ENCODE measurements around the gene CYP3A5.
"Not testable (repeated sequence)": the region's sequence is repeated elsewhere in the genome, so short reads cannot be mapped to it uniquely, and the experiment has no call there.

The CYP3A5 gene

GRCh38 chr7:99677648-99678045 lies 2.1 kb downstream of the CYP3A5 start:
- no peak overlapping the region for H3K4me3 ChIP-seq (ENCODE audit: low read length)
- H3K27me3 ChIP-seq (ENCODE audit: control insufficient read depth, insufficient read depth, low read length), result no peaks in the 10 kb centered on the region
- H3K36me3 ChIP-seq (ENCODE audit: control insufficient read depth, low read depth, low read length), result no peaks in the 10 kb centered on the region
- H3K9me3 ChIP-seq (ENCODE audit: control insufficient read depth, low read depth, low read length), result no peaks in the 10 kb centered on the region
- no peaks in the 10 kb centered on the region for H3K4me1 ChIP-seq (ENCODE audit: control insufficient read depth, low read depth, low read length)
- no peak overlapping the region for H3K27ac ChIP-seq (ENCODE audit: low read length)
- H3K9ac ChIP-seq (ENCODE audit: low read length), result no peak overlapping the region

DNA sequence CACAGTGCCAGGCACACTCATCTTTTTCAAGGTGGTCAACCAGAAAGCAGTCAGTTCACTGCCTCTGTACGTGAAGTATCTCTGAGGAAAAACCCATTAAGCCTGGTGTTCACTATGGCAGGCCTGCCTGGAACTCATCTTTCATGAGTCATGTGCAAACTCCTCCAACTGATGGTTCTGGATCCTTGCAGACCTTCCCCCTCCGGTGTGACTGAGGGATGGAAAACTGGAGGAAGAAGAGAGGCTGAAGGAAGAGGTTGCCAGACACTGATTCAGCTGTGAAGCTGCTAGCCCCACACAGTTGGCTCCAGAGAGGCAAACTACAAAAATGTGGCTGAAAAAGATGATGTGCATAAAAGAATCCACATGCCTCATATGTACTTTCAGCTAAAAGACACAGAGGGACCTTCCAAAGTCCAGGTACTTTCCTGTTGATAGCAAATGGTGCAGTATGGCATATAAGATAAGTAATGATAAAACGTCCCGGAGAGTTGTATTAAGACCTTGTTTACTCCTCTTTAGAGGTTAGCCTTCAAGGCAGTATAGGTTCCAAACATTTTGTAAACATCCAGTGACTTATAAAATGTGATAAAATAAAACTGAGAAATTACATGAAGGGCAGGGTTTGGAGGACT lies 2.7 kb downstream of the CYP3A5 start:
- Histone ChIP-seq H3K36me3 (ENCODE audit: control insufficient read depth, low read depth, low read length) (no peaks in the 10 kb centered on the region), H3K9me3 (ENCODE audit: control insufficient read depth, low read depth, low read length) (no peaks in the 10 kb centered on the region), H3K9ac (ENCODE audit: low read length) (no peak overlapping the region), H3K4me1 (ENCODE audit: control insufficient read depth, low read depth, low read length) (no peaks in the 10 kb centered on the region), H3K4me3 (ENCODE audit: low read length) (no peak overlapping the region), H3K27me3 (ENCODE audit: control insufficient read depth, insufficient read depth, low read length) (no peaks in the 10 kb centered on the region), H3K27ac (ENCODE audit: low read length) (no peak overlapping the region)

- H3K9me3 ChIP-seq (ENCODE audit: control insufficient read depth, low read depth, low read length), result no peaks in the 10 kb centered on the region
- no peak overlapping the region for H3K27ac ChIP-seq (ENCODE audit: low read length)
- no peak overlapping the region for H3K9ac ChIP-seq (ENCODE audit: low read length)
- no peaks in the 10 kb centered on the region for H3K36me3 ChIP-seq (ENCODE audit: control insufficient read depth, low read depth, low read length)
- no peaks in the 10 kb centered on the region for H3K4me1 ChIP-seq (ENCODE audit: control insufficient read depth, low read depth, low read length)
- no peaks in the 10 kb centered on the region for H3K27me3 ChIP-seq (ENCODE audit: control insufficient read depth, insufficient read depth, low read length)
- no peak overlapping the region for H3K4me3 ChIP-seq (ENCODE audit: low read length)
Measured at GRCh38 chr7:99674995-99675742, 4.6 kb downstream of the CYP3A5 start.

GRCh38 chr7:99672573-99672972 lies 7.2 kb downstream of the CYP3A5 start:
- Histone ChIP-seq H3K27me3 (ENCODE audit: control insufficient read depth, insufficient read depth, low read length) (no peaks in the 10 kb centered on the region), H3K4me3 (ENCODE audit: low read length) (no peak overlapping the region), H3K36me3 (ENCODE audit: control insufficient read depth, low read depth, low read length) (no peaks in the 10 kb centered on the region), H3K9ac (ENCODE audit: low read length) (no peak overlapping the region), H3K9me3 (ENCODE audit: control insufficient read depth, low read depth, low read length) (no peaks in the 10 kb centered on the region), H3K27ac (ENCODE audit: low read length) (no peak overlapping the region), H3K4me1 (ENCODE audit: control insufficient read depth, low read depth, low read length) (no peaks in the 10 kb centered on the region)

DNA sequence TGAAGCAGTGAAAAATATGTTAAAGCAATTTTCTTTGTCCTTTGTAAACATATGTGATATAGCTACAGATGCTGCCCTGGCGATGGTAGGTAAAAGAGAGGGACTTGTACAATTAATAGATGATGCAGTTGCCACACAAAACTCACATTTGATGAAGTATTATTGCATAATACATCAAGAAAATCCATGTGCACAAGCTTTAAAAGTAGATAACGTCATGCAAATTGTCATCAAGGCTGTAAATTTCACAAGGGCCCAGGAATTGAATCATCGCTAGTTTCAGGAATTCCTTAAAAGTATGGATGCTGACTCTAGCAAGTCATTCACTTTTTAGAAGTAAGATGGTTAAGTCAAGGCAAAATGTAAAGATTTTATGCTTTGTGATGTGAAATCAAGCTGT lies 10.0 kb downstream of the CYP3A5 start:
- Histone ChIP-seq H3K9ac (ENCODE audit: low read length) (no peak overlapping the region), H3K36me3 (ENCODE audit: control insufficient read depth, low read depth, low read length) (no peaks in the 10 kb centered on the region), H3K27me3 (ENCODE audit: control insufficient read depth, insufficient read depth, low read length) (no peaks in the 10 kb centered on the region), H3K9me3 (ENCODE audit: control insufficient read depth, low read depth, low read length) (no peaks in the 10 kb centered on the region), H3K27ac (ENCODE audit: low read length) (no peak overlapping the region), H3K4me1 (ENCODE audit: control insufficient read depth, low read depth, low read length) (no peaks in the 10 kb centered on the region), H3K4me3 (ENCODE audit: low read length) (no peak overlapping the region)

DNA sequence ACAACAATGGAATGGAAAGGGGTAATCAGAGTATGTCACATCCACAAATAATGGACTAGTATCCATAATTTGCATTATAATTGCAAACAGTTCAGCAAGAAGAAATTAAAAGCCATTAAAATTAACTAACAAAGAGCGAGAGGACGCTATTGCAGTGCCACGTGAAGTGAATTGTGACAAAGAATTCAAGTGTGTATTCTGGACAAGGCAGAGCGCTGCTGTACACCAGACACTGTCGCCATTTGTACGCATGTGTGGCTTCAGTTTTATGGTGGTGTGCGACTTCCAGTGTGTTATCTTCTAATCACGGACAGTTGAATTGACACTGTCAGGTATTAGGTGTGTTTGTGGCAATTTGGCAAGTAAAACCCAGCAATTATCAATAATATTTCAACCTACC lies 11.3 kb downstream of the CYP3A5 start:
- no peaks in the 10 kb centered on the region for H3K4me1 ChIP-seq (ENCODE audit: control insufficient read depth, low read depth, low read length)

DNA sequence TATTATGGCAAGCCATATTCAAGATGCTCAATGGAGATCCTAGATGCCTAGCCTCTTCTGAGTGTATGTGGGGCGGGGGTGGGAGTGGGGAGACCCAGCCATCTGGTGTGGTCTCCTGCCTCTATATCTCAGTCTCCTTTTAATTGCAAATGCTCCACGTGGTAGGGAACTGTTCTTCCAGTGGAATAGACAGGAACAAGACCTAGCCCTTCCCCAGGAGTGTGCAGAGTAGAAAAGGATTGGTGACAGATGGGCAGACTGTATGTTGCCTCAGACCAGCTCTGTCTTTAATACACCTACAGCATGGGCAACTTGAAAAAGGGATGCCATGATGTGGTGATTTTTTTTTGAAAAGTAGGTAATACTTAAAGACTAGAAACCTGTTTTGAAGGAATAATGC lies 12.6 kb downstream of the CYP3A5 start:
- Histone ChIP-seq H3K27ac (ENCODE audit: low read length) (no peak overlapping the region), H3K9ac (ENCODE audit: low read length) (no peak overlapping the region), H3K4me1 (ENCODE audit: control insufficient read depth, low read depth, low read length) (no peaks in the 10 kb centered on the region), H3K4me3 (ENCODE audit: low read length) (no peak overlapping the region), H3K27me3 (ENCODE audit: control insufficient read depth, insufficient read depth, low read length) (no peaks in the 10 kb centered on the region), H3K36me3 (ENCODE audit: control insufficient read depth, low read depth, low read length) (no peaks in the 10 kb centered on the region), H3K9me3 (ENCODE audit: control insufficient read depth, low read depth, low read length) (no peaks in the 10 kb centered on the region)

More for the DNA sequence above, 11.3 kb downstream of the CYP3A5 start:
- H3K27ac ChIP-seq (ENCODE audit: low read length), result no peak overlapping the region
- no peak overlapping the region for H3K9ac ChIP-seq (ENCODE audit: low read length)
- H3K4me3 ChIP-seq (ENCODE audit: low read length), result no peak overlapping the region
- no peaks in the 10 kb centered on the region for H3K27me3 ChIP-seq (ENCODE audit: control insufficient read depth, insufficient read depth, low read length)
- H3K9me3 ChIP-seq (ENCODE audit: control insufficient read depth, low read depth, low read length), result no peaks in the 10 kb centered on the region
- no peaks in the 10 kb centered on the region for H3K36me3 ChIP-seq (ENCODE audit: control insufficient read depth, low read depth, low read length)

DNA sequence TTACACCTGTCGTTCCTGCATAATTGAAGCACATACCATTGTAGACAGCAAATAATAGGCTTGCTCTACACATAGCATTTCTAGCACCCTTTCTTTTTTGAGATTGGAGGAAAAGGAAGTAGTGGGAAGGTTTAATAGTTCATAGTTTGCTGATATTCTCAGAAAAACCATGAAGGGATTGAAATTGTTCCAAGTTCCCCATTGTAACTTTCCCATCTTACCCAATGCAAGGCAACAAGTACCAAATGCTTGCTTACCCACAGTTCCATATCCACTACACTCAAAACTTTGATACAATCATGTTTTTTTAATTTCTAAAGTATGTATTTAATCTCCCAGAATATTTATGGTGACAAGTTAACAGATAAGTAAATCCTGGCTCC lies 13.8 kb downstream of the CYP3A5 start:
- no peaks in the 10 kb centered on the region for H3K27me3 ChIP-seq (ENCODE audit: control insufficient read depth, insufficient read depth, low read length)
- H3K4me1 ChIP-seq (ENCODE audit: control insufficient read depth, low read depth, low read length), result no peaks in the 10 kb centered on the region
- no peak overlapping the region for H3K9ac ChIP-seq (ENCODE audit: low read length)
- no peaks in the 10 kb centered on the region for H3K36me3 ChIP-seq (ENCODE audit: control insufficient read depth, low read depth, low read length)
- H3K4me3 ChIP-seq (ENCODE audit: low read length), result no peak overlapping the region
- H3K9me3 ChIP-seq (ENCODE audit: control insufficient read depth, low read depth, low read length), result no peaks in the 10 kb centered on the region
- no peak overlapping the region for H3K27ac ChIP-seq (ENCODE audit: low read length)

DNA sequence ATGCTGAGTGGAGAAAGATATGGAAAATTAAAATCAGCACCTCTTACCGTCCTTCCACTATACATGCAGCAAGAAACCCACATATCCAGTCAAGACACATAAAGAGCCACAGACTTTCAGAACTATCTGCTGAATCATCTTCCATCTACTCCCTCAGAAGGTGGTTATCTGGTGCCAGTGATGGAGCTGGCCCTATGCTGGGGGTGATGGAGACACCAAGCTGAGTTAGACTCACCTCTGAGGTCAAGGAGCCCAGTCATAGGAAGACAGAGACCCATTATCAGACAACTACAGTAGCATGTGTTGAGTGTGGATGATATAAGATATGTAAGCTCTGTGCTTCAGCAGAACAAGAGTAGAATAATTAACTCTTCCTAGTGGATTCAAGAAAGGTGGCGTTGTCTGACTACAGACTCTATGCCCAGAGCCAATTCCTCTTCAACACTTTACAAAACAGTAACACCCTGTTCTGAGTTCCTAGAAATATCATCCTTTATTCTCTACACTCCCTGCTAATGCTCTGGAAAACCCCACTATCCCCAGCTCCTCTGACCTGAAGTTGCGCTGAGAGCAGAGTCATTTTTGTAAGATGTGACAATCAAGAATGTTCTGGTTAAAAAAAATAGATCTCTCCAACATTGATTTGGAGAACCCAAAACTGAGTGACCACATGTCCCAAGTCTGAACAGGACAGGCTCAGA lies 14.3 kb downstream of the CYP3A5 start:
- no peaks in the 10 kb centered on the region for H3K27me3 ChIP-seq (ENCODE audit: control insufficient read depth, insufficient read depth, low read length)
- no peak overlapping the region for H3K4me3 ChIP-seq (ENCODE audit: low read length)
- H3K27ac ChIP-seq (ENCODE audit: low read length), result no peak overlapping the region
- no peaks in the 10 kb centered on the region for H3K36me3 ChIP-seq (ENCODE audit: control insufficient read depth, low read depth, low read length)
- no peak overlapping the region for H3K9ac ChIP-seq (ENCODE audit: low read length)
- no peaks in the 10 kb centered on the region for H3K9me3 ChIP-seq (ENCODE audit: control insufficient read depth, low read depth, low read length)
- no peaks in the 10 kb centered on the region for H3K4me1 ChIP-seq (ENCODE audit: control insufficient read depth, low read depth, low read length)

DNA sequence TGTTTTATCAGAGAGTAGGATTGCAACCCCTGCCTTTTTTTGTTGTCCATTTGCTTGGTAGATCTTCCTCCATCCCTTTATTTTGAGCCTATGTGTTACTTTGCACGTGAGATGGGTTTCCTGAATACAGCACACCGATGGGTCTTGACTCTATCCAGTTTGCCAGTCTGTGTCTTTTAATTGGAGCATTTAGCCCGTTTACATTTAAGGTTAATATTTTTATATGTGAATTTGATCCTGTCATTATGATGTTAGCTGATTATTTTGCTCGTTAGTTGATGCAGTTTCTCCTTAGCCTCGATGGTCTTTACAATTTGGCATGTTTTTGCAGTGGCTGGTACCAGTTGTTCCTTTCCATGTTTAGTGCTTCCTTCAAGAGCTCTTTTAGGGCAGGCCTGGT lies 21.9 kb downstream of the CYP3A5 start:
- not testable (repeated sequence) for H3K27me3 ChIP-seq (ENCODE audit: control insufficient read depth, insufficient read depth, low read length)

GRCh38 chr7:99654626-99655025 lies 25.2 kb downstream of the CYP3A5 start:
- not testable (repeated sequence) for H3K9me3 ChIP-seq (ENCODE audit: control insufficient read depth, low read depth, low read length); H3K4me1 ChIP-seq (ENCODE audit: control insufficient read depth, low read depth, low read length); H3K36me3 ChIP-seq (ENCODE audit: control insufficient read depth, low read depth, low read length); H3K9ac ChIP-seq (ENCODE audit: low read length); H3K4me3 ChIP-seq (ENCODE audit: low read length); H3K27ac ChIP-seq (ENCODE audit: low read length); H3K27me3 ChIP-seq (ENCODE audit: control insufficient read depth, insufficient read depth, low read length)

More for the DNA sequence above, 21.9 kb downstream of the CYP3A5 start:
- not testable (repeated sequence) for H3K36me3 ChIP-seq (ENCODE audit: control insufficient read depth, low read depth, low read length); H3K9ac ChIP-seq (ENCODE audit: low read length); H3K27ac ChIP-seq (ENCODE audit: low read length); H3K4me3 ChIP-seq (ENCODE audit: low read length); H3K4me1 ChIP-seq (ENCODE audit: control insufficient read depth, low read depth, low read length); H3K9me3 ChIP-seq (ENCODE audit: control insufficient read depth, low read depth, low read length)

GRCh38 chr7:99653754-99654153 lies 26.0 kb downstream of the CYP3A5 start:
- H3K9me3 ChIP-seq (ENCODE audit: control insufficient read depth, low read depth, low read length), result no peaks in the 10 kb centered on the region
- no peak overlapping the region for H3K4me3 ChIP-seq (ENCODE audit: low read length)
- no peak overlapping the region for H3K27ac ChIP-seq (ENCODE audit: low read length)
- H3K36me3 ChIP-seq (ENCODE audit: control insufficient read depth, low read depth, low read length), result no peaks in the 10 kb centered on the region
- no peak overlapping the region for H3K9ac ChIP-seq (ENCODE audit: low read length)
- no peaks in the 10 kb centered on the region for H3K4me1 ChIP-seq (ENCODE audit: control insufficient read depth, low read depth, low read length)
- H3K27me3 ChIP-seq (ENCODE audit: control insufficient read depth, insufficient read depth, low read length), result no peaks in the 10 kb centered on the region
